Activated CD4-positive, alpha-beta memory T cell treated with anti-CD3 and anti-CD28 coated beads for 36 hours (primary cell): Measurements from ENCODE around the gene CR1. TPM values are rescaled to one million over a fixed set of nuclear protein-coding genes. Genes with fewer than 3 reads are reported as not detected.
"Not testable (repeated sequence)": the region's sequence is repeated elsewhere in the genome, so short reads cannot be mapped to it uniquely, and the experiment has no call there.

Source experiments
- CTCF ChIA-PET: fragments of 350-600 bp; sonication (Branson Sonifier 250); formaldehyde crosslinking; loops from one replicate; lab custom pipeline; 2021; ENCODE audit warnings: antibody characterized with exemption, inconsistent platforms; lab: Charles Lee
- POLR2A ChIA-PET: fragments of 350-600 bp; sonication (Branson Sonifier 250); formaldehyde crosslinking; loops from one replicate; lab custom pipeline; 2021; ENCODE audit warnings: antibody characterized with exemption; lab: Charles Lee
- DNase-seq: peaks from one replicate; pipeline ENCODE4 v3.0.0-alpha.2; 2020
- H3K27ac Mint-ChIP-seq: one replicate; pipeline ENCODE4 v1.8.0; 2021; ENCODE audit warnings: mixed read lengths
- H3K27me3 Mint-ChIP-seq: one replicate; pipeline ENCODE4 v1.8.0; 2021; ENCODE audit warnings: mixed read lengths
- H3K36me3 Mint-ChIP-seq: one replicate; pipeline ENCODE4 v1.8.0; 2021; ENCODE audit warnings: mixed read lengths
- H3K4me1 Mint-ChIP-seq: one replicate; pipeline ENCODE4 v1.8.0; 2021; ENCODE audit warnings: low read depth, mixed read lengths
- H3K4me3 Mint-ChIP-seq: one replicate; pipeline ENCODE4 v1.8.0; 2021; ENCODE audit warnings: mild to moderate bottlenecking, mixed read lengths
- H3K9me3 Mint-ChIP-seq: one replicate; pipeline ENCODE4 v1.8.0; 2021; ENCODE audit warnings: mixed read lengths
- intact Hi-C: fragments of 100-400 bp; cut with micrococcal nuclease; formaldehyde crosslinking; loops from one replicate; pipeline ENCODE4 v1.15.1; 2023
- total RNA-seq, 2 experiments: library from RNA; stranded (reverse); gene quantifications; one replicate each; pipeline ENCODE4 v1.2.3, GENCODE V29; 2021

CR1 gene
- total RNA-seq, 2 experiments from 2014 or later = not detected

DNA sequence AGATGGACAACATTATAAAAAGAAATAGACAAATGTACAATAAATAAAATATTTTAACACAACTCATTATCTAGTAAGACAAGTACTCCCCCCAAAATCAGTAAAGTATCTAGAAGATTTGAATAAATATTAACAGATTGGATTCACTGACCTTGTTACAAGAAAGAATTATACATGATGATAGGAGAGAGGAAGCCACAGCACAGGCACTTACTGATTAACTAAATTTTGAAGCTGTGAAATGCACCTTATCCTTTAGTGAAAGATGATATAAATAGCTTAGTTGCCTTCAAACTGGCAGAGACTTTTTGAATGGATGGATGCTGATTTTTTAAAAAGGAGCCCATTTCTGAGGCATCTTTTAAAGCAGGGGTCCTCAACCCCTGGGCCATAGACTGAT, 8.5 kb downstream of the CR1 start:
- POLR2A ChIA-PET = no interaction called here
- Mint-ChIP-seq H3K4me1 (peaks cover 10% of the 10 kb centered on the region), H3K9me3 (peaks cover 2% of the 10 kb centered on the region)

DNA sequence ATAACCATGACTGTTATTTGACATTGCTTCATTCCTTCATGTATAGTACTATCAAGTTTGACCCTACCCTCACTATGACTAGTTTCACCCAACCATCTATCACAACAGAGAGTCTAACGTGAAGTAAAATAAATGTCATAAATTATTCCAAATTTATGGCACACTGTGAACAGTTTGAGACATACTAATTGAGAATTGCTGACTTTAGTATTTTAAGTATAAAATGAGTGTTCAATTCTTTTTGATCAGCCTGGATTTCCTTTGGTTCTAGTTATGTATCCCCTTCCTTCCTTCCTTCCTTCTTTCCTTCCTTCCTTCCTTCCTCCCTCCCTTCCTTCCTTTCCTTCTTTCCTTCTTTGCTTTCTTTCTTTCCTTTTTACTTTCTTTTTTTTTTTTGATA, 14.5 kb downstream of the CR1 start:
- Mint-ChIP-seq H3K4me1 (no peaks in the 10 kb centered on the region), H3K36me3 (no peaks in the 10 kb centered on the region), H3K9me3 (no peaks in the 10 kb centered on the region), H3K4me3 (no peak overlapping the region), H3K27ac (no peak overlapping the region), H3K27me3 (peaks cover 11% of the 10 kb centered on the region)
- DNase-seq = no peak
- intact Hi-C loops = no loop called here
- ChIA-PET CTCF (no interaction called here), POLR2A (no interaction called here)

More for the DNA sequence above, 8.5 kb downstream of the CR1 start:
- H3K27me3 Mint-ChIP-seq = peaks cover 31% of the 10 kb centered on the region
- no peak for DNase-seq
- H3K27ac Mint-ChIP-seq = no peak overlapping the region
- intact Hi-C loops = loop anchor here (5.0 kb wide), 1 partner anchor 647 kb away; no protein-coding TSS in a partner anchor
- H3K36me3 Mint-ChIP-seq = no peaks in the 10 kb centered on the region
- H3K4me3 Mint-ChIP-seq = no peak overlapping the region
- CTCF ChIA-PET = no interaction called here

DNA sequence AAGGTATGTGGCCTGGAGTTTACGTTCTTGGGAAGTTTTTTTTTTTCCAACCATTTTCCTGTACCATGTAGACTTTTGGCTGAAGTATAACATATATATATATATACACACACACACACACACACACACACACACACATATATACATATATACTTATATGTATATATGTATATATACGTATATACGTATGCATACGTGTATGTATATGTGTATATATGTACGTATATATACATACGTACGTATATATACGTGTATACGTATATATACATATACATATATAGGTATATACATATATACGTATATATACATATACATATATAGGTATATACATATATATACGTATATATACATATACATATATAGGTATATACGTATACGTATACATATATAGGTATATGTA, 18.9 kb downstream of the CR1 start:
- ChIA-PET CTCF (interaction anchor here (0.9 kb wide), 1 partner anchor 580 kb away, joined by 3 read pairs; no protein-coding TSS in a partner anchor), POLR2A (no interaction called here)
- Mint-ChIP-seq H3K27me3 (peaks cover 4% of the 10 kb centered on the region), H3K4me3 (no peak overlapping the region), H3K27ac (no peak overlapping the region), H3K4me1 (no peaks in the 10 kb centered on the region), H3K36me3 (no peaks in the 10 kb centered on the region), H3K9me3 (peaks cover 4% of the 10 kb centered on the region)
- DNase-seq = no peak
- intact Hi-C loops = no loop called here

DNA sequence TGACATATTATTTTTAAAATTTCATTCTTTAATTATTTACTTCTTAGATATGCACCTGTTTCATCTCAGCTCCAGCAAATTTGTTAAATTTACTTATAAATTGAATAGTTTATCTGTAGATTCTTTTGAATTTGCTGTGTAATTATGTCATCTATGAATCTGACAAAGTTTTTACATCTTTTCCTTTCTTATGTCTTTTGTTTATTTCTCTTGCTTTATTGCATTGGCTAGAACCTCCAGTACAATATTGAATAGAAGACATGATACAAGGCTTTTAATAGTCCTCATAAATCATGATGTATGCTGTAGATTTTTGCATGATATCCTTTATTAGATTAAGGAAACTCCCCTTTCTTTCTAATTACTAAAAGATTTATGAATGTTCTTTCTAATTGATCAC, 20.8 kb downstream of the CR1 start:
- CTCF ChIA-PET = no interaction called here
- DNase-seq = no peak
- intact Hi-C loops = no loop called here
- Mint-ChIP-seq H3K9me3 (peaks cover 4% of the 10 kb centered on the region), H3K27ac (no peak overlapping the region), H3K4me1 (no peaks in the 10 kb centered on the region), H3K4me3 (no peak overlapping the region), H3K36me3 (no peaks in the 10 kb centered on the region), H3K27me3 (peaks cover 4% of the 10 kb centered on the region)
- POLR2A ChIA-PET = no interaction called here

DNA sequence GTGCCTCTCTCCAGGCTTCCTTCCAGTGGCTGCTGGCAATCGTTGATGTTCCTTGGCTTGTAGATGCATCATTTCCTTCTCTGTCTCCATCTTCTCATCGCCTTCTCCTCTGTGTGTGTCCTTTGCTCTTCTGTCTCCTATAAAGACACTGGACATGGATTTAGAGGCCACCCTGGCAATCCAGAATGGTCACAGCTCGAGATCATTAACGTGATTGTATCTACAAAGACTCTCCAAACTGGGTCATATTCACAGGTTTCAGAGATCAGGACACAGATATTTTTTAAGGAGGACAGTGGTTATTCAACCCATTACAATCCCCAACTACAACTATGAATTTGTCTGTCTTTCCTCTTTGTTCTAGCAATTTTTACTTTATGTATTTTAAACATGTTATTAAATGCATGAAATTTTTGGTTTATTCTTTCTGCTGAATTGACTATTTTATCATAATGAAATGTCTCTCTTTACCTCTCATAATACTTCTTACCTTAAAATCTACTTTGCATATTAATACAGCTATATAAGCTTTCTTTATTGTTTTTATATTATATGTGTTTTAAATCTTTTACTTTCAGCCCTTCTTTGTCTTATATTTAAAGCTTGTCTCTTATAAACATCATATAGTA, 22.8 kb downstream of the CR1 start:
- CTCF ChIA-PET = no interaction called here
- H3K9me3 Mint-ChIP-seq = peaks cover 4% of the 10 kb centered on the region
- no peak for DNase-seq
- H3K27me3 Mint-ChIP-seq = peaks cover 4% of the 10 kb centered on the region
- no peaks in the 10 kb centered on the region for H3K36me3 Mint-ChIP-seq
- H3K4me1 Mint-ChIP-seq = no peaks in the 10 kb centered on the region
- H3K27ac Mint-ChIP-seq = no peak overlapping the region
- H3K4me3 Mint-ChIP-seq = no peak overlapping the region
- POLR2A ChIA-PET = no interaction called here
- intact Hi-C loops = no loop called here

DNA sequence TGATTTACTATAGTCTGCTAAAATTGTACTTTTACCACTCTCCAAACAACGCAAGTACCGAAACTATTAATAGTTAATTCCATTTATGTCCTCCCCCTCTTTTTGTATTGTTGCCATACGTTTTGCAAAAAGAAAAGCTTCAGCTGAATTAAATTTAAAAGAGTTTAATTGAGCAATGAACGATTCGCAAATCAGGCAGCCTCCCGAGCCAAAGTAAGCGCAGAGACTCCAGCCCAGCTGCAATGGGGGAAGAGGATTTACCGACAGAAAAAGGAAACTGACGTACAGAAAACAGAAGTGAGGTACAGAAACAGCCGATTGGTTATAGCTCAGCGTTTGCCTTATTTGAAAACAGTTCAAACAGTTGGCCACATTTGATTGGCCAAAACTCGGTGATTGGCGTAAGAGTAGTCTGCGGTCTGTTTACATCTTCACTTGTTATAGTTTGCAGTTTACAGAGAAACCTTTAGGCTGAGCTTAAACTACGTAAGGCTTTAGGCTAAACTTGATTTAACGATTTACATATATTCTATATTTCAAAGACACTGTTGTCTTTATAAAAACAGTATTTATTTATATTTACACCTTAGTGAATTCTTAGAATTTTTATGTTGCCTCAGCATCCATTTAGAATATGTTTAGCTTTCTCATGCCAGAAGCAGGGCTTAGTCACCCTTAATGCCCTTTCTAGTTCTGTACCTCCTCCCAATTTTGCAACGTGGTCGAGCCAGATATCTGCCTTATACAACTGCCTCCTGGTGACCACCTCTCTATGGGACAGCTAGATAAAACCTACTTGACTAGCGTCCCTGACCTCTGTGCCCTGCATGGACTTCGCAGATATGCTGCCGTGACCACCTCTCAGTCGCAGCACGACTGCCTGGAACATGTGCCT, 23.8 kb downstream of the CR1 start:
- DNase-seq = no peak
- POLR2A ChIA-PET = no interaction called here
- H3K9me3 Mint-ChIP-seq = peaks cover 4% of the 10 kb centered on the region

DNA sequence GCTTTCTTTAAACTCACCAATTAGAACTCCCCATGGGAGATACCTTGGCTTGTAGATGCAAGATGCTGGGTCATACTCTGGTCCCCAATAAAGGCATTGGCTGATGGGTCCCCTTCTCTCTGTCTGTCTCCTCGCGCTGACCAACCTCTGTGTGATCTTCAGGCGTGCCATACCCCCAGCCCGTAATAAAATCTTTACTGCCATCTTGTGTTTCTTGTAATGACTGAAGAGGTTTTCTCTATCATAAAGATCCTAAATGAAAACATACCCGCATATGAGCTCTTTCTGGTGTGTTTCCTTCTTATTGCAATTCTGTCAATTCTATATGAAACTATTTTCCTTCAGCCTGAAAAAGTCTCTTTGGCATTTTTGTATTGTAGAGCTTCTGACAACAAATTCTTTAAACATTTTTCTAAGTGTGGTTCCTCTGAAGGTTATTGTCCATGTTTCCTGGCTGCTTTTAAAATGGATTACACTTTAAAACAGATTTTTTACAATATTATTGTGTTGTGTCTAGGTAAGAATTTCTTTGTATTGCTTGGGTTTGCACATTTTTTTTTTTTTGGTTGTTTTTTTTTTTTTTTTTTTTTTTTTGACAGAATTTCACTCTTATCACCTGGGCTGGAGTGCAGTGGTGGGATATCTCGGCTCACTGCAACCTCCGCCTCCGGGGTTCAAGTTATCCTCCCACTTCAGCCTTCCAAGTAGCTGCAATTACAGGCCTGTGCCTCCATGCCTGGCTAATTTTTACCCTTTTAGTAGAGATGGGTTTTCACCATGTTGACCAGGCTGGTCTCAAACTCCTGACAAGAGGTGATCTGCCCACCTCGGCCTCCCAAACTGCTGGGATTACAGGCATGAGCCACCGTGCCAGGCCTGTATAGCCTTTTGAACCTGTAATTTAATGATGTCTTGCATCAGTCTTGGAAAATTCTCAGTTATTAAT, 24.7 kb downstream of the CR1 start:
- H3K36me3 Mint-ChIP-seq, H3K27me3 Mint-ChIP-seq, H3K27ac Mint-ChIP-seq, H3K4me3 Mint-ChIP-seq, intact Hi-C loops, POLR2A ChIA-PET, DNase-seq, H3K9me3 Mint-ChIP-seq, H3K4me1 Mint-ChIP-seq: not testable (repeated sequence)
- CTCF ChIA-PET = interaction anchor here (1.3 kb wide), 1 partner anchor 19 kb away, joined by 3 read pairs; no protein-coding TSS in a partner anchor

More for the DNA sequence above, 23.8 kb downstream of the CR1 start:
- Mint-ChIP-seq H3K4me1 (no peaks in the 10 kb centered on the region), H3K4me3 (no peak overlapping the region), H3K36me3 (no peaks in the 10 kb centered on the region), H3K27ac (no peak overlapping the region), H3K27me3 (peaks cover 4% of the 10 kb centered on the region)
- intact Hi-C loops = no loop called here
- CTCF ChIA-PET = interaction anchor here (1.3 kb wide), 1 partner anchor 18 kb away, joined by 3 read pairs; no protein-coding TSS in a partner anchor

DNA sequence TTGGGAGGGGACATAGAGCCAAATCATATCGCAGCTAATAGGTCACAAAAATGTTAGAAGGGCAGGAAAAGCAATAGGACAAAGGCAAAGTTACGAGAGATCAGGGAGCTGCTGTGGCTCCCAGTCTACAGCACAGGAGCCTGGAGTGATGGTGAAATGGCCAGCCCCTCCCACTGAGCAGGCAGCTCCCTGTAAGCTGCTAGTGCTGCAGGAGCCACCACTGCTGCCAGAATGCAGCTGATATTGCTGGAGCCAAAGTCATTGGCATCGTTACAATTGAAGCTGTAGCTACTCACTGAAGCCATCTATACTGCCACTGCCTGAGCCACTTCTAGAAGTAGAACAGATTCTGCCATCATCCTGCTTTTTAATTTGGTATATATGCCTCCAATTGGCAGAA, 29.3 kb downstream of the CR1 start:
- POLR2A ChIA-PET, intact Hi-C loops, H3K27me3 Mint-ChIP-seq, H3K4me1 Mint-ChIP-seq, H3K9me3 Mint-ChIP-seq, DNase-seq, CTCF ChIA-PET, H3K36me3 Mint-ChIP-seq, H3K27ac Mint-ChIP-seq, H3K4me3 Mint-ChIP-seq: not testable (repeated sequence)

DNA sequence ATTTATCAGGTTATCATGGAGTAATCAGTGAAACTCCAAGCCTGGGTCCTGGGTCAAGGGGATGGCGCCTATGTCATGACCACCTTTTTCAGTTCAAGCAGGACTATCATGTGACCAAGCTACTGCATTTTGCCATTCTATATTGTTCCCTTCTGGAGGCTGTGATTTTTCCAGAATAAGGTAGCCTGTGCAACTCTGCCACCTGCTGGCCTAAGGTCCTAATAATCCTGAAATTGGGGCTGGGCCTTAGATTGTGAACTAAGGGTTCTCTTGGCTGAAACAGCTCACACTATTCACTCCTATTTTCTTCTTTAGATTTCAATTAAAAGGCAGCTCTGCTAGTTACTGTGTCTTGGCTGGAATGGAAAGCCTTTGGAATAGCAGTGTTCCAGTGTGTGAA, 32.4 kb downstream of the CR1 start:
- H3K27ac Mint-ChIP-seq, POLR2A ChIA-PET, H3K36me3 Mint-ChIP-seq, H3K27me3 Mint-ChIP-seq, CTCF ChIA-PET, H3K4me3 Mint-ChIP-seq, DNase-seq, H3K9me3 Mint-ChIP-seq, intact Hi-C loops, H3K4me1 Mint-ChIP-seq: not testable (repeated sequence)

DNA sequence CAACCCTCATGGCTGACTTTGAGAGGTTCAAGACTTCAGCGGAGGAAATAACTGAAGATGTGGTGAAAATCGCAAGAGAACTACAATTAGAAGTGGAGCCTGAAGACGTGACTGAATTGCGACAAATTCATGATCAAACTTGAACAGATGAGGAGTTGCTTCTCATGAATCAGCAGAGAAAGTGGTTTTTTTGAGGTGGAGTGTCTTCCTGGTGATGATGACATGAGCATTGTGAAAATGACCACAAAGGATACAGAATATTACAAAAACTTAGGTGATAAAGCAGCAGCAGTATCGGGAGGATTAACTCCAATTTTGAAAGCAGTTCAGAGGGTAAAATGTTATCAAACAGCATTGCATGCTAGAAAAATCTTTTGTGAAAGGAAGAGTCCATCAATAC, 40.3 kb downstream of the CR1 start:
- CTCF ChIA-PET, H3K4me1 Mint-ChIP-seq, POLR2A ChIA-PET, H3K9me3 Mint-ChIP-seq, H3K36me3 Mint-ChIP-seq, H3K27me3 Mint-ChIP-seq, intact Hi-C loops, DNase-seq, H3K4me3 Mint-ChIP-seq, H3K27ac Mint-ChIP-seq: not testable (repeated sequence)

DNA sequence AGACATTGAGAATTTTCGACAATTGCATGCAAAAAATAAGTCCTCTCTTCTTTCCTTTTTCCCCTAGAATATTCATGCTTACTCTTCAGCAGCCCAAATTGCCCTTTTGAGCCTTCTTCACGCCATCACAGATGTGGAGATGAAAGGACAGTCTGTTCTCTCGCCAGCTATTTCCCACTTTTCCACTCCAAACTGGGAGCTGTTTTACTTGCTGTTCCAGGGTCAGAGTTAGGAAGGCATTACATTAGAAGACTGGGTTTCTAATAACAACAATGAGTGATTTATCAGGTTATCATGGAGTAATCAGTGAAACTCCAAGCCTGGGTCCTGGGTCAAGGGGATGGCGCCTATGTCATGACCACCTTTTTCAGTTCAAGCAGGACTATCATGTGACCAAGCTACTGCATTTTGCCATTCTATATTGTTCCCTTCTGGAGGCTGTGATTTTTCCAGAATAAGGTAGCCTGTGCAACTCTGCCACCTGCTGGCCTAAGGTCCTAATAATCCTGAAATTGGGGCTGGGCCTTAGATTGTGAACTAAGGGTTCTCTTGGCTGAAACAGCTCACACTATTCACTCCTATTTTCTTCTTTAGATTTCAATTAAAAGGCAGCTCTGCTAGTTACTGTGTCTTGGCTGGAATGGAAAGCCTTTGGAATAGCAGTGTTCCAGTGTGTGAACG, 50.9 kb downstream of the CR1 start:
- intact Hi-C loops, DNase-seq, POLR2A ChIA-PET, CTCF ChIA-PET, H3K27ac Mint-ChIP-seq, H3K4me3 Mint-ChIP-seq, H3K27me3 Mint-ChIP-seq, H3K36me3 Mint-ChIP-seq, H3K4me1 Mint-ChIP-seq, H3K9me3 Mint-ChIP-seq: not testable (repeated sequence)
